ENCODE data around the gene SLC34A1.

DNA sequence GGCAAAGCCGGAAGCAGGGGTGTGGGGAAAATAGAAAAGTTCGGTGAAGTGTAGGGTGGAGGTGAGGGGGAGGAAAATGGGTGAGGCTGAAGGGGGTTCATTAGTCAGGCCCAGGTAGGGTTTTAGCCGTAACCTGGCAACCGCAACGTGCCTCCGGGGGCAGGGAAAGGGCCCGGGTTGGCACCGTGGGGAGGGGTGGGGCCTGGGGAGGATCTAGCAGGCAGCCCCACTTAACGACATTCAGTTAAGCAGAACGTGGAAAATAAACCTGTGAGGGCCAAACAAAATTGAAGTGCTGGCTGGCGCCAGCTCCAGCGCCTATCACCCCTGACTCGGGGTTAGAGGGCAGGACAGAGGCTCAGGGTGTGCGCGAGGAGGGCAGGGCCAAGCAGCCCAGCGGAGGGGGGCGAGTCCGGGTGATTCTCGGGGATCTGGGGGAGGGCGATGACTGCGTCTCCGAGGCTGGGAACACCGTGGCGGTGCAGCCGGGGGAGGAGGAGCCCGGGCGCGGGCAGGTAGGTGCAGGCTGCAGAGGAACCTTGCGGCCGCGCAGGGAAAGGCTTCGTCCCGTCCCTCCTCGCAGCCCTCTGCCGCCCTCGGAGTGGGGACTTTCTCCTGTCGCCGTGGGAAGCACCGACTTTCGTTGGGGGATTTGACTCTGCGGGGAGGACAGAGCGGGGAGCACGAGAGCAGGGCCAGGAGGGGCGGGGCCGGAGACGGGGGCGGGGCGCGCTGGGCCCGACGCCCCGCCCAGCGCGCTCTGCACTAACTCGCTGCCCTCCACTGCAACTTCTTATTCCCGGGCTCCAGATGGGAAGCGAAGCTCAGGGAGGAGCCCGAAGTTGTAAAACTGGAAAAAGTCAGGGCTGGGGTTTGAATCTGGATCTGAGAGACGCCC is 21.4 kb upstream of the SLC34A1 start:
- TF ChIP-seq CTCF (conservative IDR thresholded peaks at IDR 0.05; ENCODE audit: low read depth in 2 of 2), result no peak
- peak; percentile 85 for TF ChIP-seq POLR2AphosphoS5 (IDR thresholded peaks at IDR 0.05; ENCODE audit: low read depth)
- TF ChIP-seq EZH2phosphoT487 (IDR thresholded peaks at IDR 0.05; ENCODE audit: unreplicated experiment), result no peak
- TF ChIP-seq EZH2 (IDR thresholded peaks at IDR 0.05; ENCODE audit: low read depth, unreplicated experiment), result no peak

All from GM23338 (cell line).